DOHH2 (cell line): Measurements from ENCODE around the gene CLPSL2.

Experiments
- H3F3A ChIP-seq: fragments of 200-600 bp; sonication (generic), shearing (Covaris generic); 2 replicates; pipeline ENCODE4 v1.6.0; 2016; ENCODE audit warnings: antibody characterized with exemption, mild to moderate bottlenecking; ENCODE audit not compliant: control insufficient read depth, insufficient read depth
- H3K27ac ChIP-seq: fragments of 200-600 bp; sonication (generic); 2 replicates; pipeline ENCODE4 v1.5.1; 2014; ENCODE audit warnings: low read depth, mild to moderate bottlenecking, low read length, moderate library complexity
- H3K27me3 ChIP-seq: fragments of 200-600 bp; sonication (generic); 2 replicates; pipeline ENCODE4 v1.6.1; 2014; ENCODE audit warnings: mild to moderate bottlenecking, low read length, mixed read lengths; ENCODE audit not compliant: control insufficient read depth
- H3K36me3 ChIP-seq: fragments of 200-600 bp; sonication (generic); 2 replicates; pipeline ENCODE4 v1.6.1; 2014; ENCODE audit warnings: mild to moderate bottlenecking, low read length, moderate library complexity, mixed read lengths; ENCODE audit not compliant: control insufficient read depth
- H3K4me1 ChIP-seq: fragments of 200-600 bp; sonication (generic); 2 replicates; pipeline ENCODE4 v1.6.1; 2014; ENCODE audit warnings: mild to moderate bottlenecking, low read length, mixed read lengths; ENCODE audit not compliant: control insufficient read depth
- H3K4me2 ChIP-seq: fragments of 200-600 bp; sonication (generic); 2 replicates; pipeline ENCODE4 v1.6.0; 2014; ENCODE audit warnings: mild to moderate bottlenecking, low read length, moderate library complexity
- H3K4me3 ChIP-seq: fragments of 200-600 bp; sonication (generic); 2 replicates; pipeline ENCODE4 v1.5.1; 2014; ENCODE audit warnings: mild to moderate bottlenecking, low read length, mixed read lengths
- H3K79me2 ChIP-seq: fragments of 200-600 bp; sonication (generic); 2 replicates; pipeline ENCODE4 v1.6.1; 2014; ENCODE audit warnings: mild to moderate bottlenecking, low read length, mixed read lengths; ENCODE audit not compliant: control insufficient read depth
- H3K9me2 ChIP-seq: fragments of 200-600 bp; sonication (generic); replicated peaks from 2 replicates; pipeline ENCODE4 v1.6.1; 2014; ENCODE audit warnings: mild to moderate bottlenecking, low read length, mixed read lengths; ENCODE audit not compliant: control insufficient read depth
- H3K9me3 ChIP-seq: fragments of 200-600 bp; sonication (generic); 2 replicates; pipeline ENCODE4 v1.6.1; 2014; ENCODE audit warnings: antibody characterized with exemption, low read length, mixed read lengths; ENCODE audit not compliant: control insufficient read depth, insufficient read depth
- H4K20me1 ChIP-seq: fragments of 200-600 bp; sonication (generic); 2 replicates; pipeline ENCODE4 v1.6.0; 2014; ENCODE audit warnings: low read depth, mild to moderate bottlenecking, antibody characterized with exemption, low read length, moderate library complexity; ENCODE audit not compliant: control insufficient read depth, insufficient read depth
- EZH2phosphoT487 ChIP-seq: fragments of 200-600 bp; sonication (generic); IDR thresholded peaks from 2 replicates; pipeline ENCODE4 v1.6.1; 2017; ENCODE audit warnings: borderline replicate concordance, mild to moderate bottlenecking, antibody characterized with exemption, low read length, moderate library complexity, mixed read lengths
- TF ChIP-seq, protein P1 (sequence below): fragments of 200-600 bp; sonication (generic); IDR thresholded peaks from one replicate; pipeline ENCODE4 v1.5.1; 2014; ENCODE audit warnings: antibody characterized with exemption, mild to moderate bottlenecking, low read depth, low read length; ENCODE audit not compliant: poor library complexity, severe bottlenecking

CLPSL2 gene

DNA sequence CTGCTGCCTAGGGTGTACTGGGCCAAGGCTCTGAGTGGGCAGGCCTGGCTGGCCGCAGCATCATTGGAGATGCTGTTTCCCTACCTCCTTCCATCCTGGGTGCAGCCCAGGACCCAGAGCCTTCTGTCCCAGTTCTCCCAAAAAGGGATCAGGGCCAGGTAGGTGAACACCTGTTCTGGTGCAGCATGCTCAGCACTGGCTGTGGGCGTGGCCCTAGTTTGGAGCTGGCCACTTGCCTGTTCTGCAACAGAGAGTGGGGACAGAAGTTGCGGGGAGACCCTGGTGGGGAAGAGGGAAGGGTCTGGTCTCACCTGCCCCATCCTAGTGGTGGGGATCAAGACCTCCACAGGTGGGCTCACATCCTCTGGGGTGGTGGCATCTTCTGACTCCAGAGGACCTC lies 40.9 kb upstream of the CLPSL2 start:
- Histone ChIP-seq H3K27ac (no peak overlapping the region), H3F3A (peaks cover 7% of the 10 kb centered on the region), H3K79me2 (no peaks in the 10 kb centered on the region), H3K9me2 (no peaks in the 10 kb centered on the region), H3K36me3 (no peaks in the 10 kb centered on the region), H3K4me3 (no peak overlapping the region), H3K4me2 (no peak overlapping the region), H3K4me1 (peaks cover 33% of the 10 kb centered on the region), H3K27me3 (no peaks in the 10 kb centered on the region), H3K9me3 (no peaks in the 10 kb centered on the region), H4K20me1 (no peaks in the 10 kb centered on the region)
- TF ChIP-seq EZH2phosphoT487, result no peak
- TF ChIP-seq, protein P1, sequence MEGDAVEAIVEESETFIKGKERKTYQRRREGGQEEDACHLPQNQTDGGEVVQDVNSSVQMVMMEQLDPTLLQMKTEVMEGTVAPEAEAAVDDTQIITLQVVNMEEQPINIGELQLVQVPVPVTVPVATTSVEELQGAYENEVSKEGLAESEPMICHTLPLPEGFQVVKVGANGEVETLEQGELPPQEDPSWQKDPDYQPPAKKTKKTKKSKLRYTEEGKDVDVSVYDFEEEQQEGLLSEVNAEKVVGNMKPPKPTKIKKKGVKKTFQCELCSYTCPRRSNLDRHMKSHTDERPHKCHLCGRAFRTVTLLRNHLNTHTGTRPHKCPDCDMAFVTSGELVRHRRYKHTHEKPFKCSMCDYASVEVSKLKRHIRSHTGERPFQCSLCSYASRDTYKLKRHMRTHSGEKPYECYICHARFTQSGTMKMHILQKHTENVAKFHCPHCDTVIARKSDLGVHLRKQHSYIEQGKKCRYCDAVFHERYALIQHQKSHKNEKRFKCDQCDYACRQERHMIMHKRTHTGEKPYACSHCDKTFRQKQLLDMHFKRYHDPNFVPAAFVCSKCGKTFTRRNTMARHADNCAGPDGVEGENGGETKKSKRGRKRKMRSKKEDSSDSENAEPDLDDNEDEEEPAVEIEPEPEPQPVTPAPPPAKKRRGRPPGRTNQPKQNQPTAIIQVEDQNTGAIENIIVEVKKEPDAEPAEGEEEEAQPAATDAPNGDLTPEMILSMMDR, result no peak

DNA sequence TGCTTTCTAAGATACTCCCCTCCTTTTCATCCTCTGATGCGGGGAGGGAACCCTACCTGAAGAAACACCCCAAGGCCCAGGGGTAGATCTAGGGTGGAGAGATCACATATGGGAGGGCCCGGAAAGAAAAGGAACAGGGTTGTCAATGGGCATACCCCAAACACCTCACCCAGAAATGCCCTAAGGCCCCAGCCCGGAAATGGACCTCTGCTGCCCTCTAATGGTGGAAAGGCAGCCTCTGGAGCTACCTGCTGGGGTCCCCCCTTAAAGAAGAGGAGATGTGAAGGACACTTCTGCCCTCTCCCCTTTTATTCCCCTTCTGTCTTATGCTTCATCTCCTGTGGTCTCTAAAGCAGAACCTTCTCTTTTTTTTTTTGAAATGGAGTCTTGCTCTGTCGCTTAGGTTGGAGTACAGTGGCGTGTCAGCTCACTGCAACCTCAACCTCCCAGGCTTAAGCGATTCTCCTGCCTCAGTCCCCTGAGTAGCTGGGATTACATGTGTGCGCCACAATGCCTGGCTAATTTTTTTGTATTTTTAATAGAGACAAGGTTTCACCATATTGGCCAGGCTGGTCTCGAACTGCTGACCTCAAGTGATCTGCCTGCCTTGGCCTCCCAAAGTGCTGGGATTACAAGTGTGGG lies 40.0 kb upstream of the CLPSL2 start:
- H3F3A ChIP-seq, result 0 out of 2 replicates have a peak, but pooled peaks cover 2% of the 10 kb centered on the region
- no peak overlapping the region for H3K4me2 ChIP-seq
- H3K4me1 ChIP-seq, result peaks cover 27% of the 10 kb centered on the region
- H3K36me3 ChIP-seq, result no peaks in the 10 kb centered on the region
- no peak overlapping the region for H3K27ac ChIP-seq
- H3K79me2 ChIP-seq, result no peaks in the 10 kb centered on the region
- H3K27me3 ChIP-seq, result no peaks in the 10 kb centered on the region
- no peaks in the 10 kb centered on the region for H3K9me3 ChIP-seq
- no peak overlapping the region for H3K4me3 ChIP-seq
- no peaks in the 10 kb centered on the region for H4K20me1 ChIP-seq
- no peaks in the 10 kb centered on the region for H3K9me2 ChIP-seq
- TF ChIP-seq, protein P1, result peak; percentile 95
- no peak for TF ChIP-seq EZH2phosphoT487

DNA sequence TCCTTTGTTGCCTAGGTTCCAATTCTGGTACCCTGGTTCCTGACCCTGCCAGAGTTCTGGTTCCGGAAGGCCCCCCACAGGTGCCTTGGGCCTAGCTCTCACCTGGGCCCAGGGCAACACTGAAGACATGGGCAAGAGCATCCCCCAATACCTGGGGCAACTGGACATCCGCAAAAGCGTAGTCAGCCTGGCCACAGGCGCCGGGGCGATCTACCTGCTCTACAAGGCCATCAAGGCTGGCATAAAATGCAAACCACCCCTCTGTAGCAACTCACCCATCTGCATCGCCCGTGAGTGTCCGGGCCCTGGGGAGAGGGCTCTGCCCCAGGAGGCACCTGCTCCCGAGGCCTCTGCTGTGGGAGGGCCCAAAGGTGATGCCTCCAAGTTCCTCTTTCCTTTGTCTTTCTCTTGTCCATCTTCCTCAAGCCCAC lies 39.4 kb upstream of the CLPSL2 start, which contains the start of gene ARMC12:
Gene ARMC12 (plus strand): TSS at position 51 of the 431 bp plus-strand sequence. CDS start 77 bp downstream, at position 128.
- H3K9me2 ChIP-seq, result no peaks in the 10 kb centered on the region

More for the DNA sequence above, 39.4 kb upstream of the CLPSL2 start, which contains the start of gene ARMC12:
- no peak within 1 kb of the TSS for H3K27ac ChIP-seq
- peaks cover 27% of the 10 kb centered on the region for H3K4me1 ChIP-seq
- H3F3A ChIP-seq, result 0 out of 2 replicates have a peak, but pooled peaks cover 2% of the 10 kb centered on the region
- H4K20me1 ChIP-seq, result no peaks in the 10 kb centered on the region
- H3K27me3 ChIP-seq, result no peaks in the 10 kb centered on the region
- H3K79me2 ChIP-seq, result no peaks in the 10 kb centered on the region
- no peak for TF ChIP-seq EZH2phosphoT487
- TF ChIP-seq, protein P1, result no peak
- H3K4me3 ChIP-seq, result no peak within 1 kb of the TSS
- no peak within 1 kb of the TSS for H3K4me2 ChIP-seq
- no peaks in the 10 kb centered on the region for H3K36me3 ChIP-seq
- H3K9me3 ChIP-seq, result no peaks in the 10 kb centered on the region
